GM21423 (cell line): ENCODE data around the gene TMEM135.
"Not testable (repeated sequence)": the region's sequence is repeated elsewhere in the genome, so short reads cannot be mapped to it uniquely, and the experiment has no call there.

Experiments
- ATAC-seq: cut with Tn5 transposase; IDR thresholded peaks from one replicate; pipeline ENCODE4 v1.9.1; 2021; ENCODE audit warnings: mild to moderate bottlenecking, moderate library complexity; ENCODE audit not compliant: unreplicated experiment

The TMEM135 gene

DNA sequence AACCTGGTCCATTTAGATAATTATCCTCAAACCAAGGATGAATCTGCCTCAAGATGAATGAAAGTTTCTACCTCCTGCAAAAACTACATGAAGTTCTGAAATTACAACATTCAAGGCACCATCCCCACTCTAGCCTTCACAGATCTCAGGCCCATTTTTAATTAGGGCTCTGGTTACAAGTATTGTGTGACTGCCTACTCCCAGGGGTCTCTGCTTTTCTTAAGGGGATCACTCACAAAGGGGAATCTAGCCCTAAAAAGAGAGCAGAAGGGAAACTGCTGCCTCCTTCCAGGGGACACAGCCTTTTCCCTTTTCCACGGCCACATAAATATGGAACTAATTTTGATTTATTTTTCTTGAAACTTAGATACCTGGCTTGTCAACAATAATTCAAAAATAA is 17.4 kb upstream of the TMEM135 start:
- ATAC-seq, result no peak

DNA sequence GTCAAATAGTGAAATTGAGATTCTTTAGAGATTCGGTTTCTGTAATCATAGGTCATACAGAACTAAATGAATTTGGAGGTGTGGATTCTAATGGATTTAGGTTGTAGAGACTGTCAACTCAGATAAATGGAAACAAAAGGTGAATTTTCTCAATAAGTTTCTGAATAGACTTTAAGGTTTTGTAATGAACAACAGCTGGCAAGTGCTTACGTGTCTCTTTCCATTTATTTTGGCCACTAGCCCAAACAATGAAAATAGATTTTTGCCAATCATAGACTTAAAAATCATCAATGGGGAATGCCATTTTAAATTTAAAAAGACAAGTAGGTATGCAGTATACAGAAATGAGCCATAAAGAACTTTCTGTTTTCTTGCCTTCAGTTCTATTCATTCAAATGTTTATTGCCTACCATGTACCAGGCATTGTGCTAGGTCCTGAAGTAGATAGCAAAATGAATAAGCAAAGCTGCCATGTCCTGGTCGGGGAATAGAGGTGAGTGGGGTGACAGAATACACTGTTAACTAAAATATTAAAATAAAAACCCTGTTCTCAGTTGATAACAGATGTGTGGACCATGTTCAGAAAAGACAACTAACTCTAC is 16.9 kb upstream of the TMEM135 start:
- ATAC-seq, result no peak

DNA sequence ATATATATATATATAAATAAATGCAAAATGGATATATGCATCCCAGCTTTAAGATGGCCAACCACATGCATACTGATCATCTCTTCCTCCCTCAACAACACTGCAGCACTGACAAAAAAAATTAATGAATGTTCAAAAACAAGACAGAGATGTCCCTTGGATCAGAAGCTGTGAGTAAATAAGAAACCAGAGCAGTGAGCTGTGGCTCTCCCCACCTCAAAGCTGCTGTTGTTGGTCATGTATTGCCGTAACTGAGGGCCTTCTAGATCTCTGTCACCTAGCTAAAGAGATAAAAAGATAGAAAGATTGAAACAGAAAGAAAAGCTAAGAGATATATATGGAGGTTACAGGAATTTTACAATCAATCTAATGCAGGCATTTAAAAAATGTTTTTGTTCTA is 15.5 kb upstream of the TMEM135 start:
- no peak for ATAC-seq

DNA sequence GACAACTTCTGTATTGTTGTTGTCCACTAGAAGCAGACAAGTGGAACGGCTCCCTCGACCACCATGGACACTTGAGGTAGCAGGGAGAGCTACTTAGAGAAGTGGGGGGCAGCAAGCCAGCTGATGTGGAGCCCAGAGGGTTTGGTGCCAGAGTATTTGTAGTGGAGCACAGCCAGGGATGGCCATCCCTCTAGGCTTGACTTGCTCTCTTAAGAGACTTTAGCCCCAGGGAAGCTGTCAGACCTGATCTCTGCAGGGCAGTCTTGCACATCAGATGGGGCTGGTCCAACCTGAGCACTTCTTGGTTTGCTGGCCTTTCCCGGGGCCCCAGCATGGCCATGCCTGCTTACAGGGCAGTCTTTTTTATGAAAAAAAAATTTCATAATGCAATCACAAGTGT is 15.0 kb upstream of the TMEM135 start:
- no peak for ATAC-seq

DNA sequence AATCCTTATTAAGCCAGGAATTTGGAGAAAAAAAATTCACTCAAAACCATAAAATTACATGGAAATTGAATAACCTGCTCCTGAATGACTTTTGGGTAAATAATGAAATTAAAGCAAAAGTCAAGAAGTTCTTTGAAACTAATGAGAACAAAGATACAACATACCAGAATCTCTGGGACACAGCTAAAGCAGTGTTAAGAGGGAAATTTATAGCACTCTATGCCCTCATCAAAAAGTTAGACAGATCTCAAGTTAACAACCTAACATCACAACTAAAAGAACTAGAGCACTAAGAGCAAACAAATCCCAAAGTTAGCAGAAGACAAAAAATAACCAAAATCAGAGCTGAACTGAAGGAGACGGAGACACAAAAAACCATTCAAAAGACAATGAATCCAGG is 11.3 kb upstream of the TMEM135 start:
- not testable (repeated sequence) for ATAC-seq

DNA sequence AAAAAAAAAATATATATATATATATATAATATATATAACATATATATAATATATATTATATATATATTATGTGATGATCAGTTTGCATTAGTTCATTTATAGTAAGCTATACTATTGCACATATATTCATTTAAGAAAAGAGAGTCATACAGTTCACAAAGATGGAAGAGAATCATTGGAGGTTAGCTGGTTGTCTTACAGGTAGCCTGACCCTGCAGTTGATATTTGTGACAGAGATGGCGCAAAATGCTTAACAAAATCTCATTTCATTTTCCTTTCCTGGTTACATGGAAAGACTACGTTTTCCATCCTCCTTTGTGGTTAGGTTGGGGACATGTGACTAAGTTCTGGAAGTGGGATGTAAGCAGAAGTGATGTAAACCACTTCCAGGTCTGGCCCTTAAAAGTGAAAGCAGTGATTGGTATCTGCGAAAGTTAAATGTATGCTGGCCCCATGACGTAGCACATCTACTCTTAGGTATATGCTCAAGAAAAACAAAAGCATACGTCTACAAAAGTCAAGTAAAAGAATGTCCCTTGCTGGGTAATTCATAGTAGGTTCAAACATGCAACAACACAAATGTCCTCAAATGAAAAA is 7.2 kb upstream of the TMEM135 start:
- ATAC-seq, result peak; percentile 64

DNA sequence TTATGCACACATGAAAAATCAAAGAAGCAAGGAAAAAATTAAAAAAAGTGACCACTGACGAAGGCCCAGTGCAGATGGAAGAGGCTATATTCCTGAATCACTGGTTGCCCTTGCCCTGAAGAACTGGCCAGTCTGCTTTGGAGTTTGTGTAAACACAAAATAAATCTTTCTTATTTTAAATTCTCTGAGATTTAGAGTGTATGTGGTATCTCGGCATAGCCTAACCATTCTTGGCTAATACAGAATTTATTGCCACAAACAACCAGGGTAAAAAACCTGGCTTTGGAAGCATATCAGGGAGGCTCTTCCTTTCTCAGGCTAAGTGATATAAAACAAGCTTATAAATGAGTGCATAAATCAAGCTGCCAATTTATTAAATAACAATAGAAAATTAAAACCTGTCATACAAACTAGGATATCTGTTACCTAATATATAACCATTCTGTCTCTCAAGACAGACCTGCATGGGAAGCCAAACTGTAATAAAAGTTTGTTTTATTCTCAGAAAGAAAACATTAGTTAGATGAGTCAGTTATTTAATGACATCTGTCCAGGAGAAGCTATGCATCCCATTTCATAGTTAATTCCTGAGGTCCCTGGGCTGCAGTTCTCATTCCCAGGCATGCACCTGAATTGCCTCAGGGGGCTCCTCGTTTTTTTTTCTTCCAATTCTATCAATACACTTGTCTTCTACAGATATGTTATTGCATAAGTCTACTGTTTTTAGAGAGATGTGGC is 6.1 kb upstream of the TMEM135 start:
- ATAC-seq, result no peak

DNA sequence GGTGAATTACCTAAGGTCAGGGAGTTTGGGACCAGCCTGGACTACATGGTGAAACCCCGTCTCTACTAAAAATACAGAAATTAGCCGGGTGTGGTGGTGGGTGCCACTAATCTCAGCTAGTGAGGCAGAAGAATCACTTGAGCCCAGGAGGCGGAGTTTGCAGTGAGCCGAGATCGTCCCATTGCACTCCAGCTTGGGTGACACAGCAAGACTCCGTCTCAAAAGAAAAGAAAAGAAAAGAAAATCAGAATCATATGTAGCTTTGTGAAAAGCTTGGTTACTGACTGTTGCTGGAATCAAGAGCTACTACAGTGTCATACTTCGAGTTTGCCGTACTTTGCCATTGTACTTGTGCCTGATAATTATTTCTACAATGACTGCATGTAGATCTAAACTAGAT is 4.2 kb upstream of the TMEM135 start:
- ATAC-seq, result no peak

DNA sequence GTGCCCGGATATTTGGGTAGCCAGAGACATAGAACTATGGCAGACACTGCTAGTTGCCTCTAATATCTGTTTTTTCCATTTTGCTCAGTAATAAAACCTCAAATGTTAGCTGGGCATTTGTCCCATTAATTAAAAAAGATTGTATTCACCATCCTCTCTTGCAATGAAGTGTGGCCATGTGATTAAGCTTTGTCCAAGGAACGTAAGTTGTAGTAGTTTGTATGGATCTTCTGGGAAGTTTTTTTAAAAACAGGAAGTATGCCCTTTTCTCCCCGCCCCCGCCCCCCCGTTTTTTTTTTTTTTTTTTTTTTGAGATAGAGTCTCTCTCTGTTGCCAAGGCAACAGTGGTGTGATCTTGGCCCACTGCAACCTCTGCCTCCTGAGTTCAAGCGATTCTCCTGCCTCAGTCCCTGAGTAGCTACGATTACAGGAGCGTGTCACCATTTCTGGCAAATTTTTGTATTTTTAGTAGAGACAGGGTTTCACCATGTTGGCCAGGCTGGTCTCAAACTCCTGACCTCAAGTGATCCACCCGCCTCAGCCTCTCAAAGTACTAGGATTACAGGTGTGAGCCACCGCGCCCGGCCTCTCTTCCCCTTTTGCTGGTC is 1.7 kb upstream of the TMEM135 start:
- ATAC-seq, result no peak

DNA sequence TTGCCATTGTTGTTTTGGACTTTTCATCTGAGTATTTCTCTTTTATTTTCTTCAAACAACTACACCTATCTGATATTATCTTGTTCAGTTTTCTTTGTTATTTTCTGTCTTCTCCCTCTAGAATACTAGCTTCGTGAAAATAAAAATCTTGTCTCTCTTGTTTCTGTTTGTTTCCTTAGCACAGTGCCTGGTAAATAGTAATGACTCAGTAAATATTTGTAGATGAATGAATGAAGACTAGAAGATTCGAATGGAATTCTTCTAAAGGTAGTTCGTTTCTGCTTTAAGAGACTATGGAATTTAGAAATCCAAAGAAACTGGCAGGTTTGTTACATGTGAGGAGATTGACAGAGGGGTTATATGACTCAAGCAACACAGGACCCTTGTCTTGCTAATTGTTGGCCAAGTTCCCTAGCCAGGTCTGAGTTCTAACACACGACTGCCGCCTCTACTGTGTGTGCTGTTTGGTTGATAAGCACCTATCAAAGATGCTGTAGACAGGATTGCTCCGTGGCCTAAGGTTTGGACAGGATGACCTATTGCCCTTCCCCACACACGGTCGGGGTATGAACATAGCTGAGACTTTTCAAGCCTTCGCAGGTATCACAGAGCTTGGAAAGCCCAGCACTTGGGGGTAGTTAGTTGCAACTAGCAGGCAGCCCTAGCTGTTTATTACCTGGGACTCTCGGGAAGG is 831 bp upstream of the TMEM135 start:
- ATAC-seq, result peak; percentile 3

DNA sequence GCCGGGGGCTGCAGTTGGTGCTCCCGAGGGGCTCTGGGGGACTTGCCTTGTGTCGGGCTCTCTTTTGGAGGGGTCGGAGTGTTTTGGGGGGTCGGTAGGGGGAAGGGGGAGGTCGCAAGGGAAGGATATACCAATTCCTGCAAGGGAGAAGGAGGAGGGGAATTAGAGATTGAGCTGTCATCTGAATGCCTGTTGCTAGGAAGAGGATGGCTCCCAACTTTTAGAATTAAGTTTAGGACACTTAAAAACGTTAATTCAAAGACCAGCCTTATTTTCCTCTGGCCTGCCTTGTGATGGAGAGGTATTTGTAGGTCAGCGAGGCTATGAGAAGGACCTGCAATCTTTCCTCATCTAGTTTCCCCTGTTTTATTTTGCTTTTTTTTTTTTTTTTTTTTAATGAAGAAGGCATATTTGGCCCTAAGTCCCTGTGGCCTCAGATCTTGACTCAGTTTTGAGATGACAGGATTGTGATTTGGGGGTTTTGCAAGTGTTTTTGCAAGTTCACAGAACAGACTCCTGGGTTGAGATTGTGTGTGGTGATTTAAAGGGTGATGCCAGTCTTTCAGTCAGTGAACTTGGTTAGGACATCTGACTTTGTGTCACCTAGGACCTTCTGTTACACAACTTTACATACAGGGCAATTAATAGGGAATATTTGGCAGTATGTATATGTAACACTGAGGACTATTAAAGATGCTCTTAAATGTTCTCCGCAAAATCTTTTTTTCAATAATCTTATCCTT is 672 bp downstream of the TMEM135 start:
- no peak for ATAC-seq

DNA sequence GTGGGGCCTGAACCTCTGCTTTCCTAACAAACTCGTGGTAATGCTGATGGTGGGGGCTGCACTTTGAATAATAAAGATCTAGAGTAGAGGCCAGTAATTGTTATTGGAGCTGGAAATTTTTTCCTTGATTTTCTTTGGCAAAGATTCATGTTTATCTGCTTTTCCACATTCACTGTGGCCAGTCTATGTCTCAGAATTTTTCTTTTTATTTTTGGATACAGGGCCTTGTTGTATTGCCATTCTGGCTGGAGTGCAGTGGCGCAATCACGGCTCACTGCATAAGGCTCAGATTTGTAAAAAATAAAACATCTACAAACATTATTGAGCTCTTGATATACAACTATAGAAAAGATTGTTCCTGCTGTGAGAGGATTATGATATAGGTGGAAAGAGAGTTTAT is 1.6 kb downstream of the TMEM135 start:
- no peak for ATAC-seq

DNA sequence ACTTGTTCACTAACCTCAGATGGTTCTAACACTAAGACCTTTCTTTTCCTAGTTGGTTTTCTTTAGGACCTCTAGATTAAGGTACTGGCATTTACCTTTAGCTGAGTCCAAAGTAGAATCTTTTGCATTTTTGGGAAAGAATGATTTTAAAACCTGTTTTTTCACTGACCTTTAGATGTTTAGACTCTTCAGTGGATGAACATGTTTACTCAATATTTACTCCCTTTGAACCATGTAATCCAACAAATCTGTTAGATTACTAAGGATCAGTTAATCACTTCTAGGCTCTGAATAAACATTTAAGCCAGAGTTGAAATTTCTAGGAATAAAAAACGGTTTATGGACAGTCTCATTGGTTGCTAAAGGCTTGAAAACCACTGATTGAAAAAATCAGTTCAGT is 6.2 kb downstream of the TMEM135 start:
- no peak for ATAC-seq

DNA sequence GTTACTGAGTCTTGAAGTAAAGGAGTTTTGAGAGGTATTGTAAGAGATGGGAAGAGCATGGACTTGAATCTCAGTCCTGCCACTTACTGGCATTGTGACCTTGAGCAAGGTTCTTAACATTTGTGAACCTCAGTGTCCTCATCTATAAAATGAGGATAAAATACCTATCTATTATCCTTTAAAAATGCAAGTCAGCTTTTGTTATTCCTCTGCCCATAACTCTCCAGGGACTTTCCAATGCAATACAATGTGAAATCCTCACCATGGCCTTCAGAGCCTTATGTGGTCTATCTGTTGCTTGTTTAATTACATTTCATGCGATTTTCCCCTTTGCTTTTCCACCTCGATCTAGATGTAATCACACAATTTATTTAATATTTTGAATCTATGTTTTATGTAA is 9.1 kb downstream of the TMEM135 start:
- ATAC-seq, result no peak

DNA sequence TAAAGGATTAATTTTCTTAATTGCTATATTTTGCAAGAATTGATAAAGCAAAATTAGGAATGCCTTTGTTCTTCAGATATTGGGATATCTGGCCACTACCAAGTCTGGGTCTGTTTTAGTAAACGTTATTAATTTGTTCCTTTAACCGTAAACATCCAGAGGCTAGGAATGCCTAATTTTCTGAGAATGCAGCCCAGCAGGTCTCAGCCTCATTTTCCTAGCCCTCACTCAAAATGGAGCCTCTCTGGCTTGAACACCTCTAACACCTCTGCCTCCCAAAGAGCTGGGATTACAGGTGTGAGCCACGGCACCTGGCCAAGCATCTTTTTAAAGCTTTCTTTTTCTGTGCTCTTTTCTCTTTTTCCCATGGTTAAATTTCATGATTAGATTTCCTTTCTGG is 18.4 kb downstream of the TMEM135 start:
- ATAC-seq, result no peak

DNA sequence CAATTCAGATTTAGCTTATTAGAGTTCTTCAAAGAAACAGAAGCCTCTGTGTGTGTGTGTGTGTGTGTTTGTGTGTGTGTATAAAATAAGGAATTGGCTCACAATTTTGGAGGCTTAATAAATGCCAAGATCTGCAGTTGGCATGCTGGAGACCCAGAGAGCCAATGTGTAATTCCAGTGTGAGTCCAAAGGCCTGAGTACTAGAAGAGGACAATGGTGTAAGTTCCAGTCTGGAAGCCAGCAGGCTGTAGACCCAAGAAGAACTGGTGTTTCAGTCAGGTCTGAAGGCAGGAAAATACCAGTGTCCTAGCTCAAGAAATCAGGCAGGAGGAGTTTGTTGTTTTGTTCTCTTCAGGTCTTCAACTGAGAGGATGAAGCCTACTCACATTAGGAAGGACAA is 20.0 kb downstream of the TMEM135 start:
- ATAC-seq, result no peak

DNA sequence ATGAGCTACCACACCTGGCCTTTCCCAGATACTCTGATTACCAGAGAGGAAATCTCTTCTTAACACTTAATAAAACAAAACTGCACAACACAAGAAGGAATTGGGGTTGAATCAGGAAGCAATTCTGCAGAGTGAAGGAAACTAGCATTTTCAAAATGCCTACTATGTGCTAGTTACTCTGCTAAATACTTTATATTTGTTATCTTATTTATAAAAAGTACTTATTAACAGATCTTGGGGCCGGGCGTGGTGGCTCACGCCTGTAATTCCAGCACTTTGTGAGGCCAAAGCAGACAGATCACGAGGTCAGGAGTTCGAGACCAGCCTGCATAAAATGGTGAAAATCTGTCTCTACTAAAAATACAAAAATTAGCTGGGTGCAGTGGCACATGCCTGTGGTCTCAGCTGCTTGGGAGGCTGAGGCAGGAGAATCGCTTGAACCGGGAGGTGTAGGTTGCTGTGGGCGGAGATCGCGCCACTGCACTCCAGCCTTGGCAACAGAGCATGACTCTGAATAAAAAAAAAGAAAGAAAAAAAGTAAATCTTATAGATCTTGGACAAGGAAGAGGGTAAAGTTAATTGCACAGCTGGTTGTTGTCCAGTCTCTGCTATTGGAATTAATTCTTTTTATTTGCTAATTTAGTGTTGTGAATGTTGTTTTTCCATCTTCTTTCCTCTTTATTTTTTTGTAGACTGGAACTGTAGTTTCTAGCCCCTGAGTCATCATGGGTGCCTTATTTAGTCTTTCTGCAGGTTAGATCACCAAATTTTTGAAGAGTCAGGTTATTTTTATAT is 22.1 kb downstream of the TMEM135 start:
- no peak for ATAC-seq

DNA sequence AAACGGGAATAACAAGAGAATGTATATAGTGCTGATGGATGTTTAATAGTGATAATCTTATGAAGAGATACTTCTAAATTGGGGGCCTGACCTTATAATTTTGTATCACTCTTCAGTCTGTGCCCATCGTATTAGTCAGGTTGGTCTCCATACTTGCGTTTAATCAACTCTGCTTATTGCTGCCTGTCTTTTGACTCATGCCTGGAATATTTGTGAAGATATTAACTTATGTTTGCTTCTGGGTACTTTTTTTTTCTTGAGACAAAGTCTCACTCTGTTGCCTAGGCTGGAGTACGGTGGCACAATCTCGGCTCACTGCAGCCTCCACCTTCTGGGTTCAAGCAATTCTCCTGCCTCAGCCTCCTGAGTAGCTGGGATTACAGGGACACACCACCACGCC is 24.0 kb downstream of the TMEM135 start:
- no peak for ATAC-seq

DNA sequence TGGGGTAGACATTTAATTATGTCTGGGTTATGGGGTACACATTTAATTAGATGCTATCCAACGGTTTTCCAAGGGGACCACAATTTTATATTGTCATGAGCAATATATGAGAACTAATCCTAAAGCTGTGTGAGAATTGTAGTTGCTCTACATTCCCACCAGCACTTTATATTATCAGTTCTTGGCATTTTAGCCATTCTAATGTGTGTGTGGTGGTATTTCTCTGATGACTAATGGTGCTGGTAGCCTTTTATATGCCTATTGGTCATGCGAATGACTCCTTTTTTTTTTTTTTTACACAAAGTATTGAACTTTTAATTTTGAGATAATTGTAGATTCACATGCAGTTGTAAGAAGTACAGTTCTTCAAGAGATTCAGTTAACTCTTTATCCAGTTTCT is 26.2 kb downstream of the TMEM135 start:
- no peak for ATAC-seq

DNA sequence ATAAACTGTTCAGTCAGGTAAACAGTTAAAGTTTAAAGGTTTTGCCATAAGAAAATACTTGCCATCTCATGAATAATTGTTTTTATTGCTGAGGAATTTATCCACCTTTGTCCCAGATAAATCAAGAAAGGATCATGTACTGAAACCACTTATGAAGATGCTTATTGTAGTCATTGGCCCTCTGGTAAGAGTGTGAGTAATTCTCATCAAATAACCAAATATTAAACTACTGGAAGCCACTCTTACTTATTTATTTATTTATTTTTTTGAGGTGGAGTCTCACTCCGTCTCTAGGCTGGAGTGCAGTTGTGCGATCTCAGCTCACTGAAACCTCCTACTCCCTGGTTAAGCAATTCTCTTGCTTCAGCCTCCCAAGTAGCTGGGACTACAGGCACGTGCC is 35.1 kb downstream of the TMEM135 start:
- no peak for ATAC-seq
